Astrocyte of the spinal cord (primary cell): ENCODE results near the gene PRKAG1.

ENCODE experiments used
- DNase-seq: peaks from one replicate; pipeline ENCODE4 v3.0.0; 2011; ENCODE audit warnings: low read depth, low spot score
- H3K4me3 ChIP-seq: 2 replicates; pipeline ENCODE4 v1.5.1; 2011; ENCODE audit warnings: low read depth, mild to moderate bottlenecking, low read length, moderate library complexity
- in situ Hi-C: cut with HindIII; loops from 2 replicates; pipeline ENCODE4 v1.10.0; 2017; ENCODE audit warnings: low sequenced_read_pairs
- TF ChIP-seq, protein P1 (sequence below): IDR thresholded peaks from 2 replicates; pipeline ENCODE4 v1.5.1; 2012; ENCODE audit warnings: low read depth, mild to moderate bottlenecking, low read length, inconsistent platforms

The PRKAG1 gene

DNA sequence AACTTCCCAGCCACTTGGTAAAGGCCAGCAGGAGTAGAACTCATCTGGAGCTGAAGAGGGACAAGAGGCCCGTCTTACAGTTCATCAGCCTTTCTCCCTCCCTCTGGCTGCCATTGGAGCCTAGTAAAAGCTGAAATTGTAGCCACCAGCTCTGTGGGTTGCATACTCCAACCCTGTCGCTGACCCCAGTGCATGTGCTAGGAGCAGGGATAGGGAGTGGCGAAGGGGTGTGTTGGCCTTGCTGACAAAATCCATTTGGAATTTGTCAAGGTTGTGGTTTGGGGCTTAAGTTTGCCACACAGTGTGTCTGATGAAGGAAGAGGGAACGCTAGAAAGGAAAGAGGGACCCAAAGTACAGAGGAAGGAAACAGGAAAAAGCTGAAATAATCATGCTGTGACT lies 57.2 kb downstream of the PRKAG1 start:
- DNase-seq: no peak
- TF ChIP-seq, protein P1, sequence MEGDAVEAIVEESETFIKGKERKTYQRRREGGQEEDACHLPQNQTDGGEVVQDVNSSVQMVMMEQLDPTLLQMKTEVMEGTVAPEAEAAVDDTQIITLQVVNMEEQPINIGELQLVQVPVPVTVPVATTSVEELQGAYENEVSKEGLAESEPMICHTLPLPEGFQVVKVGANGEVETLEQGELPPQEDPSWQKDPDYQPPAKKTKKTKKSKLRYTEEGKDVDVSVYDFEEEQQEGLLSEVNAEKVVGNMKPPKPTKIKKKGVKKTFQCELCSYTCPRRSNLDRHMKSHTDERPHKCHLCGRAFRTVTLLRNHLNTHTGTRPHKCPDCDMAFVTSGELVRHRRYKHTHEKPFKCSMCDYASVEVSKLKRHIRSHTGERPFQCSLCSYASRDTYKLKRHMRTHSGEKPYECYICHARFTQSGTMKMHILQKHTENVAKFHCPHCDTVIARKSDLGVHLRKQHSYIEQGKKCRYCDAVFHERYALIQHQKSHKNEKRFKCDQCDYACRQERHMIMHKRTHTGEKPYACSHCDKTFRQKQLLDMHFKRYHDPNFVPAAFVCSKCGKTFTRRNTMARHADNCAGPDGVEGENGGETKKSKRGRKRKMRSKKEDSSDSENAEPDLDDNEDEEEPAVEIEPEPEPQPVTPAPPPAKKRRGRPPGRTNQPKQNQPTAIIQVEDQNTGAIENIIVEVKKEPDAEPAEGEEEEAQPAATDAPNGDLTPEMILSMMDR: no peak
- H3K4me3 ChIP-seq: no peak overlapping the region
- in situ Hi-C loops: no loop called here

GRCh38 chr12:48960834-48961233 lies 57.7 kb downstream of the PRKAG1 start:
- DNase-seq: no peak
- no peak overlapping the region for H3K4me3 ChIP-seq
- in situ Hi-C loops: no loop called here
- TF ChIP-seq, protein P1: no peak

DNA sequence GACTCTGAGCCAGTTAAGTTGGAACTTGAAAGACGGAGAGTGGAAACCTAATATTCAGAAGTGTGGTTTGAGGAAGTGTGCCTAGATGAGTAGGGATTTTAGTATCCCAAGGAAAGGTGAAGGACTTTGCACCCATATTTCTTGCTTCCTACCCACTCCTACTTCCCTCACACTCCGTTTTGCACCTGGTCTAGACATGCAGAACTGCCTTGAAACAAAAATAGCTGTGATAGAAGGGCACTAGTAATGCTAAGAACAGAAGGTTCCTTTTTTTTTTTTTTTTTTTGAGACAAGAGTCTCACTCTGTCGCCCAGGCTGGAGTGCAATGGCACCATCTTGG lies 60.6 kb downstream of the PRKAG1 start:
- H3K4me3 ChIP-seq: peak overlapping the region; percentile 78
- no peak for DNase-seq
- TF ChIP-seq, protein P1: no peak
- in situ Hi-C loops: no loop called here

- TF ChIP-seq, protein P1: no peak
- in situ Hi-C loops: no loop called here
- DNase-seq: peak; percentile 94
- H3K4me3 ChIP-seq: peak within 1 kb of the TSS; percentile 78
These were observed 61.2 kb downstream of the PRKAG1 start, which contains the start of gene ARF3 for GRCh38 chr12:48957141-48958048. TSS of gene ARF3 (minus strand) at chr12:48957487. CDS start at chr12:48941095, 16,392 bp downstream.

DNA sequence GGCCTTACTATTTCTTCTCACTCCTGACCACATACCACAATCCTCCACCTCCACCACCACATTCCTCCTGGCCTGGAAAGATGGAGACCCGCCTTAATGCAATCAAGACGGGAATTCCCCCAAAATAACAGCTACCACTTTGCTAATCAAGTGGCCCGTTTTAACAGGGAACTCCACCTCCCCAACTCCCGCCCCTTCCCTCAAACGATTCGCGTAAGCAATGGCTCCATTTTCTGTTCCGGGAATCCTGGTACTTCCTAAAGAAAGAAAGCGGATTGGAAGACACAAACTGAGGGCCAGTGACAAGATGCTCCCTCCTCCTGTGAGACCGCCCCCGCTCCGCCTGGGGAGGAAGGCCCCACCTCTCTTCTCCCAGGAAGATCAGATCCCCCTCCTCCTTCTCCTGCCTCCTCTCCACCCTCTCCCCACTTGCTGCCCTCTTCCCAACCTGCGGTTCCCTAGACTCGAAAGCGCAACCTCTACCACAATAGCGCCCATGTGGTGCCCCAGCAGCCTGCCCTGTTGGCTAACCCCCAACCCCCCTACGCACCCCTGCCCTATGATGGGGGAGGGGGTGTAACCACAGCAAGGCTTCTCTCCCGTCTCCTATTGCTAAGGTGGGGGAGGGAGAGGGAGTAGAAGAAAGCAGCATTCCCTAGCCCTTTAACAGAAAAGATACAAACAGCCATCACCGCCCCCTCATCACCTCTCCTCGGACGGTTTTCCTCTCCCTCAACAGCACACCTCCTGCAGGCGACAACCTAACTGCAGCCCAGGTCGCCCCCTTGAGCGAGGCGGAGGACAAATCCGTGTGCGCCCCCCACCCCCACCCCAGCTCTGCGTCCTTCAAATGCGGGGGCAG lies 62.1 kb downstream of the PRKAG1 start:
- TF ChIP-seq, protein P1: peak; percentile 9
- in situ Hi-C loops: no loop called here
- peak overlapping the region; percentile 78 for H3K4me3 ChIP-seq
- DNase-seq: peak; percentile 97

GRCh38 chr12:48954841-48955501 lies 63.6 kb downstream of the PRKAG1 start:
- H3K4me3 ChIP-seq: no peak overlapping the region
- in situ Hi-C loops: no loop called here
- DNase-seq: no peak
- TF ChIP-seq, protein P1: no peak
